ENCODE measurements around the gene KLF2. TPM values are rescaled to one million over a fixed set of nuclear protein-coding genes. Genes with fewer than 3 reads are reported as not detected.

Gene KLF2
- total and polyA plus RNA-seq, 2 donors (not counting 1 experiment from before 2014, with no cell fraction given): 6.7 to 19.2 TPM

DNA sequence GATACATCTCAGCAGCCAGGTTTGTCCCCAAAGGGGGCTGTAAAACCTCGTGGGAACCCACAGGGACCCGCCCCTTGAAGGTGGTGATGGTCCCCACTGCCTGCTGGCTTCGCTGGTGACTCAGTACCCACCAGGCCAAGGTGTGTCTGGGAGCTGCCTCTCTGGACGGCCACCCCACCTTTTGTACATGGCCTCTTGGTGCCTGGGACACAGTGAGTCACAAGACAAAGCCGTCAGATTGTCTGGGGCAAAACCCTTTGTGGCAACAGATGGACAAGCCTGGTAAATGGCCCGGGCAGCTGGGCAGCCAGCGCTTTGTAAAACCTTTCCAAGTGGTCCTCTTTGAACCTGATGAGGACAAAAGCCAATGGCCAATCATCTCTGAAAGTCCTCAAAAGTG, 27.9 kb upstream of the KLF2 start:
- TF ChIP-seq EZH2 (IDR thresholded peaks at IDR 0.05; ENCODE audit: low read length, missing control alignments): no peak
- TF ChIP-seq, protein P1, sequence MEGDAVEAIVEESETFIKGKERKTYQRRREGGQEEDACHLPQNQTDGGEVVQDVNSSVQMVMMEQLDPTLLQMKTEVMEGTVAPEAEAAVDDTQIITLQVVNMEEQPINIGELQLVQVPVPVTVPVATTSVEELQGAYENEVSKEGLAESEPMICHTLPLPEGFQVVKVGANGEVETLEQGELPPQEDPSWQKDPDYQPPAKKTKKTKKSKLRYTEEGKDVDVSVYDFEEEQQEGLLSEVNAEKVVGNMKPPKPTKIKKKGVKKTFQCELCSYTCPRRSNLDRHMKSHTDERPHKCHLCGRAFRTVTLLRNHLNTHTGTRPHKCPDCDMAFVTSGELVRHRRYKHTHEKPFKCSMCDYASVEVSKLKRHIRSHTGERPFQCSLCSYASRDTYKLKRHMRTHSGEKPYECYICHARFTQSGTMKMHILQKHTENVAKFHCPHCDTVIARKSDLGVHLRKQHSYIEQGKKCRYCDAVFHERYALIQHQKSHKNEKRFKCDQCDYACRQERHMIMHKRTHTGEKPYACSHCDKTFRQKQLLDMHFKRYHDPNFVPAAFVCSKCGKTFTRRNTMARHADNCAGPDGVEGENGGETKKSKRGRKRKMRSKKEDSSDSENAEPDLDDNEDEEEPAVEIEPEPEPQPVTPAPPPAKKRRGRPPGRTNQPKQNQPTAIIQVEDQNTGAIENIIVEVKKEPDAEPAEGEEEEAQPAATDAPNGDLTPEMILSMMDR (conservative IDR thresholded peaks at IDR 0.05 in 1 of 2, IDR thresholded peaks at IDR 0.05 in 1 of 2; ENCODE audit: low read depth in 1 of 2, low read length in 2 of 2): no peak
- H3K9ac ChIP-seq (ENCODE audit: insufficient read depth, low read length): no peak overlapping the region
- H3K9me3 ChIP-seq (ENCODE audit: control insufficient read depth, insufficient read depth, low read depth, low read length): no peaks in the 10 kb centered on the region

DNA sequence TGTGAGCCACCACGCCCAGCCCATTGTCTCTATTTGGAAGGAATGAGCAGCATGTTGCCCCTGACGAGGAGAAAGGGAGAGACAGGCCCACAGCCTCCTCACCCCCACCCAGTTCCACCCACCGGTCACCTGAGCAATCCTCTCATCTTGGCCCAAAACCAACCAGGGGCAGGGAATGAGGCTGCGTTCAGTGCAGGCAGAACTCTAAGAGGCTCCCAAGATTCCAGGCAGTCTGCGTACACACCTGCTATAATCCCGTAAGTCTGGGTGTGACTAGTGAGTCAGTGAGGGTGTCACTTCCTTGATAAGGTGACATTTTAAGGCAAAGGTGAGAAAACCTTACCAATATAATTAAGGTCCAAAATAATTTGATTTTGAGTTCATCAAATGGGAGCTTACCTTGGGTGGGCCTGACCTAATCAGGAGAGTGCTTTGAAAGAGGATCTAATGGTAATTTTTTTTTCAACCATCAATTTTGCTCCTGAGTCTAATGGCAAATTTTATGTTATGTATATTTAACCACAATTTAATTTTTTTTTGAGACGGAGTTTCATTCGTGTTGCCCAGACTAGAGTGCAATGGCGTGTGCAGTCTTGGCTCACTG, 26.9 kb upstream of the KLF2 start:
- Histone ChIP-seq H3K9me3 (ENCODE audit: control insufficient read depth, insufficient read depth, low read depth, low read length) (no peaks in the 10 kb centered on the region), H3K4me1 (ENCODE audit: control insufficient read depth, extremely low read depth, insufficient read depth, low read length) (peaks cover 6% of the 10 kb centered on the region), H3K9ac (ENCODE audit: insufficient read depth, low read length) (no peak overlapping the region), H3K36me3 (ENCODE audit: control insufficient read depth, insufficient read depth, low read length) (no peaks in the 10 kb centered on the region), H3K79me2 (ENCODE audit: control insufficient read depth, insufficient read depth, low read length) (no peaks in the 10 kb centered on the region), H3K27me3 (ENCODE audit: control insufficient read depth, insufficient read depth, low read length) (no peaks in the 10 kb centered on the region), H3K27ac (ENCODE audit: insufficient read depth, low read length) (no peak overlapping the region), H2AFZ (ENCODE audit: low read length) (no peak overlapping the region), H3K4me3 (replicated peaks in 1 of 4; ENCODE audit: control extremely low read depth in 1 of 4, insufficient read depth in 1 of 4, low read depth in 3 of 4, low read length in 4 of 4) (no peak overlapping the region), H3K4me2 (ENCODE audit: extremely low read depth, insufficient read depth, low read length) (no peak overlapping the region), H4K20me1 (ENCODE audit: control insufficient read depth, extremely low read depth, insufficient read depth, low read length) (no peaks in the 10 kb centered on the region)
- TF ChIP-seq, protein P1 (conservative IDR thresholded peaks at IDR 0.05 in 1 of 2, IDR thresholded peaks at IDR 0.05 in 1 of 2; ENCODE audit: low read depth in 1 of 2, low read length in 2 of 2): no peak
- TF ChIP-seq EZH2 (IDR thresholded peaks at IDR 0.05; ENCODE audit: low read length, missing control alignments): no peak
- DNase-seq (ENCODE audit: low read depth in 2 of 2): no peak

More for the DNA sequence above, 27.9 kb upstream of the KLF2 start:
- Histone ChIP-seq H3K27me3 (ENCODE audit: control insufficient read depth, insufficient read depth, low read length) (no peaks in the 10 kb centered on the region), H3K79me2 (ENCODE audit: control insufficient read depth, insufficient read depth, low read length) (no peaks in the 10 kb centered on the region), H3K4me3 (replicated peaks in 1 of 4; ENCODE audit: control extremely low read depth in 1 of 4, insufficient read depth in 1 of 4, low read depth in 3 of 4, low read length in 4 of 4) (no peak overlapping the region), H3K4me1 (ENCODE audit: control insufficient read depth, extremely low read depth, insufficient read depth, low read length) (peaks cover 9% of the 10 kb centered on the region), H2AFZ (ENCODE audit: low read length) (no peak overlapping the region), H3K4me2 (ENCODE audit: extremely low read depth, insufficient read depth, low read length) (no peak overlapping the region), H3K27ac (ENCODE audit: insufficient read depth, low read length) (no peak overlapping the region), H3K36me3 (ENCODE audit: control insufficient read depth, insufficient read depth, low read length) (no peaks in the 10 kb centered on the region), H4K20me1 (ENCODE audit: control insufficient read depth, extremely low read depth, insufficient read depth, low read length) (no peaks in the 10 kb centered on the region)
- DNase-seq (ENCODE audit: low read depth in 2 of 2): peak in 1 of 2 donors; percentile 26

DNA sequence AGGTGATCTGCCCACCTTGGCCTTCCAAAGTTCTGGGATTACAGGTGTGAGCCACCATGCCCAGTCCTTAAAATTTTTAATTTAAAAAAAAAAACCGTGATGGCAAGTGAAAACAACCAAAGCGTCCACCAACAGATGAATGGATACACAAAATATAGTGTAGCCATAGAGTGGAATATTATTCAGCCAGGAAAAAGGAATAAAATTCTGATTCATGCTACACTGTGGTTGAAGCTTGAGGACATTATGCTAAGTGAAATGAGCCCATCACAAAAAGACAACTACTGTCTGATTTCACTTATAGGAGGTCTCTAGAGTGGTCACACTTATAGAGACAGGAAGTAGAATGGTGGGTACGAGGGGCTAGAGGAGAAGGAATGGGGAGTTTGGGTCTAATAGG, 26.3 kb upstream of the KLF2 start:
- no peak for DNase-seq (ENCODE audit: low read depth in 2 of 2)
- H3K9me3 ChIP-seq (ENCODE audit: control insufficient read depth, insufficient read depth, low read depth, low read length): no peaks in the 10 kb centered on the region
- no peak overlapping the region for H3K4me2 ChIP-seq (ENCODE audit: extremely low read depth, insufficient read depth, low read length)
- H3K4me1 ChIP-seq (ENCODE audit: control insufficient read depth, extremely low read depth, insufficient read depth, low read length): peaks cover 4% of the 10 kb centered on the region
- H3K36me3 ChIP-seq (ENCODE audit: control insufficient read depth, insufficient read depth, low read length): no peaks in the 10 kb centered on the region
- no peaks in the 10 kb centered on the region for H3K27me3 ChIP-seq (ENCODE audit: control insufficient read depth, insufficient read depth, low read length)
- H4K20me1 ChIP-seq (ENCODE audit: control insufficient read depth, extremely low read depth, insufficient read depth, low read length): no peaks in the 10 kb centered on the region
- H3K27ac ChIP-seq (ENCODE audit: insufficient read depth, low read length): no peak overlapping the region
- TF ChIP-seq, protein P1 (conservative IDR thresholded peaks at IDR 0.05 in 1 of 2, IDR thresholded peaks at IDR 0.05 in 1 of 2; ENCODE audit: low read depth in 1 of 2, low read length in 2 of 2): no peak
- TF ChIP-seq EZH2 (IDR thresholded peaks at IDR 0.05; ENCODE audit: low read length, missing control alignments): no peak
- no peak overlapping the region for H3K9ac ChIP-seq (ENCODE audit: insufficient read depth, low read length)
- no peak overlapping the region for H3K4me3 ChIP-seq (replicated peaks in 1 of 4; ENCODE audit: control extremely low read depth in 1 of 4, insufficient read depth in 1 of 4, low read depth in 3 of 4, low read length in 4 of 4)
- no peaks in the 10 kb centered on the region for H3K79me2 ChIP-seq (ENCODE audit: control insufficient read depth, insufficient read depth, low read length)
- H2AFZ ChIP-seq (ENCODE audit: low read length): no peak overlapping the region

Measured in fibroblast of lung (primary cell).